Midbrain (tissue), 1 donor: ENCODE measurements around the gene CALCOCO2.
"Not testable (repeated sequence)": the region's sequence is repeated elsewhere in the genome, so short reads cannot be mapped to it uniquely, and the experiment has no call there.

Source experiments
- DNase-seq: peaks from one replicate; lab custom pipeline; 2025; lab: John Stamatoyannopoulos, UW

Gene CALCOCO2

GRCh38 chr17:48830840-48831548, at the start of gene CALCOCO2:
CALCOCO2 (plus strand) TSS chr17:48831035; CDS start chr17:48841708, 10,673 bp downstream.
- DNase-seq, result peak; percentile 96

DNA sequence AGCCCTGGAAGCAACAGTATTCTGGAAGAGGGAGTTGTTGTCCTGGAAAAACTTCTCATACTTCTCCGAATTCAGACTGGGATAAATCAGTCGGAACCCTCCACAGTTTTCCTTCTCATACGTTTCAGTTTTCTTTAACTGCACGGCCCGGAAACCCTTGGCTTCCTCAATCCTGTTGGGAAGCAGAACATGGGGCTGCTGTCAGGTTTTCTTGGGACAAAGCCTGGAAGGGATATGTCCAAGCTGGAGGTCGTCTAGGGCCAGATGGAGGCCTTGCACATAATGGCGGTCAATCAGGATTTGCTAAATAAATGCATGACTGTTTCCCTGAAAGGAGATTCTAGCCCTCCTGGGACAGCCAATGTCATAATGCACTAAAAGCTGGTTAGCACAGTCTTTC, 43.0 kb upstream of the CALCOCO2 start:
- no peak for DNase-seq

GRCh38 chr17:48790607-48791127, 40.2 kb upstream of the CALCOCO2 start:
- DNase-seq, result no peak

DNA sequence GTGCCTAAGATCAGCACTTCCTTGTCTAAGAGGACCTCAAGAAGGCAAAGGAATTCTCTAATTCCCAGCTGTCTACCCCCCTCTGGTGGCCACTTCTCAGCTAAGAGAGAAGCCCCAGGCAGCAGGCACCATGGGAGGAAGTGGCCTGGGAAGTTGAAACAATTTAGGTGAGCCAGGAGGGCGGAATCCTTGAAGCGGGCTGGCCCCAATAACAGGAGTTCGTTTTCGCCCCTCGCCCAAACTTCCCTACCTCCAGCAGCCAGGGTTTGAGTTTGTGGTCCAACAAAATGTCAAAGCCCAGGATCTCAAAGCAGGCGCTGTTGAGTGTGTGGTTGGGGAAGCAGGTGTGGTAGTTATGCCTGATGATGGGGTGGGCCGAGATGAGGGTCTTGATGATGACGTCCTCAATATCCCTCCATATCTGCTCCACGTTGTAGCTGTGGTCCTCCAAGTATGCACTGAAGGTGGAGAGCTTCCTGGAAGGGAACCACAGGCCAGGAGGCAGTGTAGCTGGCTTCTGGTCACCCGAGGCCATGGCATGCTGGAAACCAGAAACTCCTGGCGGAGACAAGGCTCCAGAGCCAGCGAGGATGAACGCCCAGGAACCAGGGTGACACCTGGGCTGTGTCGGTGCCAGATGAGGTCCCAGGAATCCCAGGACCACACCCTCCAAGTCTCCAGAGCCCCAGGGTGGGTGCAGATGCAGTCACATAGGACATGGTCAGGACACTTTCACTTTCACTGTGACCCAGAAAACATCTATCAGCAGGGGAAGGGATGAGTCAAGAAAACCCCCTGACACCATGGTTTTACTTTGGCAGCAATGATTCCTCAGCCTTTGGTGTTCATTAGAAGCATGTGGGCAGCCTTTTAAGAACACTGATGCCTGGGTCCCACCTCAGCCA, 39.5 kb upstream of the CALCOCO2 start:
- peak; percentile 15 for DNase-seq

DNA sequence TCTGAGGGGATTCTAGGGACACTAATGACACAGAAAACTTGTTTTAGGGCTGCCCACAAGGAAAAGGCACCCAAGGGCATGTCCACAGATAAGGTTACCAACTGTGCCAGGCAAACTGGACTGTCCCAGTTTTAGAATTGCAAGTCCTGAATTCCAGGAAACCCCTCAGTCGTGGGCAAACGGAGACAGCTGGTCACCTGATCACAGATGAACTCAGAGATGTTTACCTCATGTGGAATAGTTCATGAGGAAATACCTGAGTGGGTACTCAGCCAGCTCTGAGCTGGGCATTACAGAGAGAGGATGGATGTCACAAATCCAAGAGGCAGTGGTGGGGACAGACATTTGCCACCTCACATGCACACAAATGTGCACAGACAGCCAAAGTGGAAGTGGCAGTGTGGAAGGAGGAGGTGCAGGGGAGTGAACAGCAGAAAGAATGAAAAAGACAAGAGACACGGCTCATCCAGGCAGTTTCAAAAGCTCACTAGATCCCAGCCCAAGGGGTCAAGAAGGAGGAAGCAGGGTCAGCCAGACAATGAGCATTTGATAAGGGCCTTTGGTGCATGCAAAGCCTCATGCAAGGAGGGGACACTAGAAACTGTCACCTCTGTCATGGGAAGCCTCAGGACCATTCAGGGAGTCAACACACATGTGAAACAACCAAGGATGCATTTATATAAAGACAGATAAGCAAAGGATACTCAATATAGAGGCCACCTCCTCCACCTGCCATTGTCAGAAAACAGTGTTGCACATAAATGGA, 38.6 kb upstream of the CALCOCO2 start:
- DNase-seq, result no peak

DNA sequence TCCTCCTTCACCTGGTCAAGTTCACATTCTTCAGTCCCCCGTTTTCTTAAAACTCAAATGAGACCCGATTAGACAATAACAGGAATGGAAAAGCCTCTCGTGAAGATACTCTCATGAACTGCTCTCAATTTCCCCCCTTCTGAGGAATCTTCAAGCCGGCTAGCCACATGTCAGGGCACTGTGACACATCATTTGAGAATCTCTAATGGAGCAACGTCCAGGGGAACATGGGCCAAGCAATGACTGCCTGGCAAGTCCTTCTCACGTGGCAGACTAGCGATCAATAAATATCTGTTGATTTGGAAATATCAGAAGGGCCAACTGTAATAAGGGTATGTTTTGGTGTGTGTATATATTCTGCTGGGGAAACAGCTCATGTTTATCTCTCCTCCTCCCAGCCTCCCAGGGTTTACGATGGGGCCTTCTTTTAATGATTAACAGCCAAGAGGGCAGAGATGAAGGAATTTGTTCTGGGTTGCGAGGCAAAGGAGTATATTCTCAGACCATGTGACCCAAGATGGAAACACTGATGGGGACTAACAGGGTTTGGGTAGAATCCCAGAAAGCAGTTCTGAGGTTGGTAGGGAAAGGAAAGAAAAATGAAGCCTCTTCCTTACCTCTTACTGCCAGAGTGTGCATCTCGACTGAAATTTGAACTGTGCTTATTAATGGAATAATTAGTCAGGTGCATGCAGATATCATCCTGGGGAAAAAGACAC, 35.2 kb upstream of the CALCOCO2 start:
- no peak for DNase-seq

- DNase-seq, result not testable (repeated sequence)
Observed at GRCh38 chr17:48796163-48796522, 34.7 kb upstream of the CALCOCO2 start.

DNA sequence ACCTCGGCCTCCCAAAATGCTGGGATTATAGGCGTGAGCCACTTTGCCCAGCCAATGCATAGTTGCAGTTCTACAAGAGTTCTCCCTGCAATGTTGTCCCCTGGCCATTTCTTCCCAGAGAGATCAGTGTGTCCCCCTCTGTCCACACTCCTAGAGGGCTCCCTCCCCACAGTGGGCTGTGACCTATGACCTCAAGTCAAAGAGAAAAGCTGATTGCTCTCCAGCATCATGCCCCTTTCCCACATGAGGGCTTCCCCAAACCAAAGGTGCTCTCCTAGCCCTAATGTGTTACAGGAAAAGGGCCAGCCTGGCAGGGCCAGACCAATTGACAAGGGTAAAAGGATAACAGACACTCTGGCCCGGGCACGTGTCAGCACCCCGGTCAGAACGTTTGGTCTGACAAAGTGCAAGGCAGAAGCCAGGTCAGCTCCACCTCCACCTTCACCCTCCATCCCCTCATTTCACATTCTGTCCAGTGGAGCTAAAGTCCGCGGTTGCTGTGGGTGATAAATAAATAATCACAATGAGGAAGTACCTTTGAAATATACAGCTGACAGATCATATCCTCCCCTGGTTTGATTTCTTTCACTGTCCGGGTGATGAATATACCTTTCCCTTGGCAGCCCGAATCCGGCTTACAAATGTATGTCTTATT, 31.6 kb upstream of the CALCOCO2 start:
- no peak for DNase-seq

DNA sequence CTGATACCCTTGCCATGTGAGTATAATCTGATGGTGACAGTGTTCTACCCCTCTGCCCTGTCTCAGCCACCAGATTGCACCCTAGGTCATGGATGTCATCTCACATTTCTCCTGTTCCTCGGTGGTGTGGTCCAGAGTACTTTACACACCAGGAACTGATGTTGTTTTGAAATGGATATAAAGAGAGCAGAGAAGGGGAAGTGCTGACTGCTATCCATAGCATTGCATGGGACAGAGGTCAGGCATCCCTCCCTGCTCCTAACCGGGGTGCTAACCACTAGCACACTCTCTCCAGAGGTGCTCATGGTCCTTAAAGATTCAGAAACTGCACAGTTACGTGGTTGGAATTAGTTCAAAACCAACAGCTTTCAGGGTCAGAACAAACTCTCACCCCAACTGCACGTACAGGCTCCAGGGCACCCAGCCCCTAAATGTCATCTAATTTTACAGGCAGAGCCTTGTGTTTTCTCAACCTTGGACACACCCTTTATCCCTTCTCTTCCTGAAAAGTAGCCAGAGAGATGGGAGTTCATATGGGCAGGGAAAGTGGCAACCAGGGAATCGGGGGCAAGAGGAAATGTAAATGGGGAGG, 30.1 kb upstream of the CALCOCO2 start:
- no peak for DNase-seq

GRCh38 chr17:48804936-48805411, 25.9 kb upstream of the CALCOCO2 start:
- peak; percentile 52 for DNase-seq

DNA sequence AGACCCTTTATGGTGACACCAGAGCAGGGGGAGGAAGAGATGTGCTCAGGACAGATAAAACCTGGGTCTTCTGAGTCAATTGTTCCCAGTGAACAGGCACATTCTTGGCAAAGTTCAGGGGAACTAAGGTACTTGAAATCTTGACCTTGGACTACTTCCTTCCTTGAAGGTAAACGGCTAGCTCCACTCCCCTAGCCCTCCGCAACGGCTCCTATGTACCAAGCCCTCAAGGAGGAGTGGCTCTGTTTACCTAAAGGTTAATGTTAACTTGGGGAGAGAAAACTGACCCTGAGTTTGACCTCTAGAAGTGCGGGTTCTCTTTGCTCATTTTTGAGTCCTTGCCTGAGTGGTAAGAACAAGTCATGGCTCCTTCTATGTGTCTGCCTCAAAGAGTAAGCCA, 21.7 kb upstream of the CALCOCO2 start:
- DNase-seq, result no peak

GRCh38 chr17:48812001-48812400, 18.8 kb upstream of the CALCOCO2 start:
- no peak for DNase-seq

GRCh38 chr17:48814504-48814903, 16.3 kb upstream of the CALCOCO2 start:
- DNase-seq, result peak; percentile 32

DNA sequence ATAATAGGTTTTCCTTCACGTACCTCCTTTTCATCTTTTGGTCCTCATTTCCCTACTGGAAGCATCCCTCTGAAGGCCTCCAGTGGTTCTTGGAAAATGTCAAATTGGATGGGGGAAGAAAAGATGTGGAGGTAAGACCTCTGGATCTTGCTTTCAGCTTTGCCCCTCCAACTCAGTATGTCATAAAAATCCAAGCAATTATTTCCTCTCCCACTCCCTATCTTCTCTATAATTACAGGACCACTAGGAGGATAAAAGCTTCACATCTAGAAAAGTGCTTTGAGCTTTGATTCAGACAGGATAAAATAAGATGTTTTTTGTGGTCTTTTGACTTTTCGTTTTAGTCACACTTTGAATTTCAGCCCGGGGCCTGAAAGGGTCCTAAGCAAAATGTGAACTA, 15.5 kb upstream of the CALCOCO2 start:
- no peak for DNase-seq

- DNase-seq, result no peak
Observed at GRCh38 chr17:48816438-48816773, 14.4 kb upstream of the CALCOCO2 start.

DNA sequence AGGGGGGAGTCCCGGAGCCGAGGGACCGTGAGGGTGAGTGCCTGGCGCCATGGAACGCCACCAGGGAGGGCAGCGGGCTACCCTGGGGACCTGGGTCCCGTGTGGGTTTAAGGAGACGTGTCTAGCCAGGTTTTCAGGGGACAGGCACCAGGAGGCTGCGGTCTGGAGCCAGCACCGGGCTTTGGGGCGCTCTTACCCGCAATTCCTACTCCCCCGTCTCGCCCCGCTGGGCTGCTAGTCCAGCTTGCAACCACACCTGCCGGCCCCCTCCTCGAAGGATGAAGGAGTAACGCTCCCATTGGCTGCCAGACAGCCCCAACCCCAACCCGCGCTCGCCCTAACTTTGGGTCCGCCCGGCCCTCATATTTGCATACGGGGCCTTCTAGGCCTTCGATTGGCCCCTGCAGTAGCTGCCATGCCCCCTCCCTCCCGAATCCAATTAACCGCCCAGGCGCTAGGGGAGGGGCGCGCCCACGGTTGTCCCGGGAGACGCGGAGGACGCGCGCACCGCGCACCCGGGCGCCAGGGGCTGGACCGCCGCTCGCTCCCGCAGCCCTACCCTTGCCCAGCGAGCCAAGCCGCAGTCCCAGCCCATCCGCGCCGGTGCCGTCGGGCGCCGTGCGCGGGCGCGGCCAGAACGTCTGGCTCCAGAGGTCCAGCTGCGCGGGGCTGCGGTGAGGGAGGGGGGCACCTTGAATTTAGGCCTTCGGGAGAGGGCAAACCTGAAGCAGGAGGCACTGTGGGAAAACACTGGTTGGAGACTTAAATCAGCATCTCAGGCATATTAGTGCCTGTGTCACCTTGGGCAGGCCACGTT, 13.9 kb upstream of the CALCOCO2 start, which contains the start of gene TTLL6:
TTLL6 (minus strand) TSS at position 456 of the 817 bp plus-strand sequence; CDS start at position 299, 157 bp downstream.
- DNase-seq, result peak; percentile 69

GRCh38 chr17:48818361-48818841, 12.4 kb upstream of the CALCOCO2 start:
- DNase-seq, result no peak

DNA sequence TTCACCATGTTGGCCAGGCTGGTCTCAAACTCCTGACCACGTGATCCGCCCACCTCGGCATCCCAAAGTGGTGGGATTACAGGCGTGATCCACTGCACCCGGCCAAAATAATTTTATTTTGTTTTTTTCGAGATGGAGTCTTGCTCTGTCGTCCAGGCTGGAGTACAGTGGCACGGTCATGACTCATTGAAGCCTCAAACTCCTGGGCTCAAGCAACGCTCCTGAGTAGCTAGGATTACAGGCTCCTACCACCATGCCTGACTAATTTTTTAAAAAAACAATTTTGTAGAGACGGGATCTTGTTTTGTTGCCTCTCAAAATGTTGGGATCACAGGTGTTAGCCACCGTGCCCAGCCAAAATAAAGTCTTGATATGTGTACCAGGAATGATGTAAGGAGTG, 11.4 kb upstream of the CALCOCO2 start:
- no peak for DNase-seq

- not testable (repeated sequence) for DNase-seq
Observed at GRCh38 chr17:48820936-48821335, 9.9 kb upstream of the CALCOCO2 start.
